A673 (cell line): ENCODE results near the gene ABR.

Source experiments
- EZH2 ChIP-seq: fragments of 200-600 bp; sonication (generic); IDR thresholded peaks from 2 replicates; pipeline ENCODE4 v1.6.1; 2017; ENCODE audit warnings: borderline replicate concordance, low read depth, mild to moderate bottlenecking, mixed read lengths, antibody characterized with exemption, low read length; ENCODE audit not compliant: poor library complexity, severe bottlenecking
- TF ChIP-seq, protein P1 (sequence below): fragments of 300-800, 200-600 bp; sonication (generic); conservative IDR thresholded peaks from 2 replicates; pipeline ENCODE4 v1.5.1; 2017; ENCODE audit warnings: low read depth, mild to moderate bottlenecking, antibody characterized with exemption, low read length, moderate library complexity, mixed read lengths

DNA sequence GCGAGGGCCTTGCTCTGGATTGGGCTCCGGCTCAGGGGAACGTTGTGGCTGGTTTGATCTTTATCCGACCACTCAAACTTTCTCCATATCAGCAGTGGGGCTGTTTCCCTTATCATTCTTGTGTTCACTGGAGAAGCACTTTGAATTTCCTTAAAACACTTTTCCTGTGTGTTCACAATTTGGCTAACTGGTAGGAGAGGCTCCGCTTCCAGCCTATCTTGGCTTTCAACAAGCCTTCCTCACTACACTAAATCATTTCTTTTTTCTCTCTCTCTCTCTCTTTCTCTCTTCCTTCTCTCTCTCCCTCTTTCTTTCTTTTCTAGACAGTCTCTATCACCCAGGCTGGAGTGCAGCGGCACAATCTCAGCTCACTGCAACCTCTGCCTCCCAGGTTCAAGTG is 43.0 kb downstream of the ABR start:
- no peak for TF ChIP-seq EZH2
- TF ChIP-seq, protein P1, sequence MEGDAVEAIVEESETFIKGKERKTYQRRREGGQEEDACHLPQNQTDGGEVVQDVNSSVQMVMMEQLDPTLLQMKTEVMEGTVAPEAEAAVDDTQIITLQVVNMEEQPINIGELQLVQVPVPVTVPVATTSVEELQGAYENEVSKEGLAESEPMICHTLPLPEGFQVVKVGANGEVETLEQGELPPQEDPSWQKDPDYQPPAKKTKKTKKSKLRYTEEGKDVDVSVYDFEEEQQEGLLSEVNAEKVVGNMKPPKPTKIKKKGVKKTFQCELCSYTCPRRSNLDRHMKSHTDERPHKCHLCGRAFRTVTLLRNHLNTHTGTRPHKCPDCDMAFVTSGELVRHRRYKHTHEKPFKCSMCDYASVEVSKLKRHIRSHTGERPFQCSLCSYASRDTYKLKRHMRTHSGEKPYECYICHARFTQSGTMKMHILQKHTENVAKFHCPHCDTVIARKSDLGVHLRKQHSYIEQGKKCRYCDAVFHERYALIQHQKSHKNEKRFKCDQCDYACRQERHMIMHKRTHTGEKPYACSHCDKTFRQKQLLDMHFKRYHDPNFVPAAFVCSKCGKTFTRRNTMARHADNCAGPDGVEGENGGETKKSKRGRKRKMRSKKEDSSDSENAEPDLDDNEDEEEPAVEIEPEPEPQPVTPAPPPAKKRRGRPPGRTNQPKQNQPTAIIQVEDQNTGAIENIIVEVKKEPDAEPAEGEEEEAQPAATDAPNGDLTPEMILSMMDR = no peak
